H9 (cell line): ENCODE data around the gene PIGB. TPM values are rescaled to one million over a fixed set of nuclear protein-coding genes. Genes with fewer than 3 reads are reported as not detected.

ENCODE experiments used
- DNase-seq: peaks from one replicate; pipeline ENCODE4 v3.0.0-alpha.2; 2017
- H2AFZ ChIP-seq: one replicate; pipeline ENCODE4 v1.6.1; 2013; ENCODE audit warnings: mild to moderate bottlenecking, low read length, control low read depth, moderate library complexity
- H2AK5ac ChIP-seq: 2 replicates; pipeline ENCODE4 v1.6.1; 2013; ENCODE audit warnings: low read length, control low read depth, mixed read lengths; ENCODE audit not compliant: insufficient read length
- H2BK120ac ChIP-seq: one replicate; pipeline ENCODE4 v1.6.1; 2013; ENCODE audit warnings: low read depth, mild to moderate bottlenecking, low read length, control low read depth, inconsistent platforms; ENCODE audit not compliant: poor library complexity, severe bottlenecking
- H2BK12ac ChIP-seq: 2 replicates; pipeline ENCODE4 v1.6.1; 2013; ENCODE audit warnings: low read length, control low read depth, mixed read lengths, low read depth; ENCODE audit not compliant: insufficient read length
- H2BK15ac ChIP-seq: 2 replicates; pipeline ENCODE4 v1.6.1; 2013; ENCODE audit warnings: low read depth, low read length, control low read depth
- H2BK20ac ChIP-seq: one replicate; pipeline ENCODE4 v1.6.1; 2013; ENCODE audit warnings: low read depth, mild to moderate bottlenecking, low read length, control low read depth, inconsistent platforms; ENCODE audit not compliant: poor library complexity, severe bottlenecking
- H2BK5ac ChIP-seq: 2 replicates; pipeline ENCODE4 v1.6.1; 2013; ENCODE audit warnings: low read length, control low read depth, mixed read lengths; ENCODE audit not compliant: insufficient read length
- H3K14ac ChIP-seq: 2 replicates; pipeline ENCODE4 v1.6.1; 2013; ENCODE audit warnings: low read length, control low read depth; ENCODE audit not compliant: insufficient read depth
- H3K18ac ChIP-seq: 2 replicates; pipeline ENCODE4 v1.6.1; 2013; ENCODE audit warnings: low read depth, mild to moderate bottlenecking, mixed read lengths, low read length, control low read depth; ENCODE audit not compliant: insufficient read length
- H3K23ac ChIP-seq: 2 replicates; pipeline ENCODE4 v1.6.1; 2013; ENCODE audit warnings: low read length, control low read depth, mixed read lengths, low read depth; ENCODE audit not compliant: insufficient read length
- H3K23me2 ChIP-seq: 2 replicates; pipeline ENCODE4 v1.6.1; 2013; ENCODE audit warnings: low read depth, mild to moderate bottlenecking, mixed read lengths, low read length, control low read depth; ENCODE audit not compliant: insufficient read length, poor library complexity, severe bottlenecking
- H3K27ac ChIP-seq: 2 replicates; pipeline ENCODE4 v1.5.1; 2013; ENCODE audit warnings: low read length, control low read depth, mixed read lengths, low read depth; ENCODE audit not compliant: insufficient read length
- H3K27me3 ChIP-seq: 2 replicates; pipeline ENCODE4 v1.6.1; 2013; ENCODE audit warnings: low read length, control low read depth, inconsistent platforms; ENCODE audit not compliant: insufficient read depth
- H3K4ac ChIP-seq: 2 replicates; pipeline ENCODE4 v1.6.1; 2013; ENCODE audit warnings: low read depth, mild to moderate bottlenecking, control low read depth, inconsistent platforms, low read length, moderate library complexity
- H3K4me1 ChIP-seq: 2 replicates; pipeline ENCODE4 v1.6.1; 2013; ENCODE audit warnings: low read length, control low read depth, inconsistent platforms; ENCODE audit not compliant: insufficient read depth
- H3K4me2 ChIP-seq: 2 replicates; pipeline ENCODE4 v1.6.1; 2013; ENCODE audit warnings: low read length, control low read depth, mixed read lengths; ENCODE audit not compliant: insufficient read length, insufficient read depth
- H3K56ac ChIP-seq: 2 replicates; pipeline ENCODE4 v1.6.1; 2013; ENCODE audit warnings: low read depth, mild to moderate bottlenecking, mixed read lengths, low read length, control low read depth; ENCODE audit not compliant: insufficient read length
- H3K79me1 ChIP-seq: 2 replicates; pipeline ENCODE4 v1.6.1; 2013; ENCODE audit warnings: low read depth, mild to moderate bottlenecking, moderate library complexity, low read length, control low read depth, inconsistent platforms; ENCODE audit not compliant: insufficient read depth, poor library complexity, severe bottlenecking
- H3K79me2 ChIP-seq: 2 replicates; pipeline ENCODE4 v1.6.1; 2013; ENCODE audit warnings: low read length, control low read depth, inconsistent platforms; ENCODE audit not compliant: insufficient read depth
- H3K9ac ChIP-seq: 2 replicates; pipeline ENCODE4 v1.6.1; 2013; ENCODE audit warnings: low read length, control low read depth, mixed read lengths; ENCODE audit not compliant: insufficient read length; ENCODE audit errors: extremely low read depth
- H3K9me3 ChIP-seq: one replicate; pipeline ENCODE4 v1.6.1; 2013; ENCODE audit warnings: low read depth, low read length, inconsistent platforms; ENCODE audit not compliant: control insufficient read depth
- H3T11ph ChIP-seq: one replicate; pipeline ENCODE4 v1.6.1; 2013; ENCODE audit warnings: mild to moderate bottlenecking, low read length, control low read depth, inconsistent platforms
- H4K20me1 ChIP-seq: one replicate; pipeline ENCODE4 v1.6.1; 2013; ENCODE audit not compliant: control insufficient read depth, insufficient read length, insufficient read depth
- H4K5ac ChIP-seq: 2 replicates; pipeline ENCODE4 v1.6.1; 2013; ENCODE audit warnings: low read depth, mild to moderate bottlenecking, mixed read lengths, low read length, control low read depth; ENCODE audit not compliant: insufficient read length
- H4K8ac ChIP-seq: replicated peaks from 2 replicates; pipeline ENCODE4 v1.6.1; 2013; ENCODE audit warnings: low read length, control low read depth, mixed read lengths, low read depth; ENCODE audit not compliant: insufficient read length
- H4K91ac ChIP-seq: 2 replicates; pipeline ENCODE4 v1.6.1; 2013; ENCODE audit warnings: low read depth, mild to moderate bottlenecking, moderate library complexity, mixed read lengths, low read length, control low read depth; ENCODE audit not compliant: insufficient read length
- H3K27ac Mint-ChIP-seq, 3 experiments: 2 replicates in 2 of 3; 3 replicates in 1 of 3; pipeline ENCODE4 v1.8.0; 2020 to 2021; ENCODE audit warnings: mixed read lengths in 3 of 3, mild to moderate bottlenecking in 1 of 3, moderate library complexity in 1 of 3
- H3K27me3 Mint-ChIP-seq: 2 replicates; pipeline ENCODE4 v1.8.0; 2021; ENCODE audit warnings: low read depth, mild to moderate bottlenecking, moderate library complexity, mixed read lengths
- H3K36me3 Mint-ChIP-seq, 3 experiments: 2 replicates in 2 of 3; 3 replicates in 1 of 3; pipeline ENCODE4 v1.8.0; 2020 to 2021; ENCODE audit warnings: low read depth in 3 of 3, mixed read lengths in 3 of 3; ENCODE audit not compliant: insufficient read depth in 1 of 3
- H3K4me1 Mint-ChIP-seq, 2 experiments: 2 replicates each; pipeline ENCODE4 v1.8.0; 2020; ENCODE audit warnings: mixed read lengths in 2 of 2
- H3K4me3 Mint-ChIP-seq, 2 experiments: 2 replicates in 1 of 2; 3 replicates in 1 of 2; pipeline ENCODE4 v1.8.0; 2020 to 2021; ENCODE audit warnings: mild to moderate bottlenecking in 2 of 2, mixed read lengths in 2 of 2, moderate library complexity in 1 of 2
- H3K9me3 Mint-ChIP-seq, 2 experiments: 2 replicates in 1 of 2; 3 replicates in 1 of 2; pipeline ENCODE4 v1.8.0; 2020; ENCODE audit warnings: mild to moderate bottlenecking in 2 of 2, mixed read lengths in 2 of 2, moderate library complexity in 1 of 2
- CTCF ChIP-seq: fragments of 200-600 bp; sonication (generic); conservative IDR thresholded peaks from 3 replicates; pipeline ENCODE4 v1.8.0; 2021; ENCODE audit warnings: antibody characterized with exemption, mild to moderate bottlenecking
- WGBS: extraction: QIAGEN DNeasy Blood & Tissue Kit; methylation state at CpG from one replicate; pipeline ENCODE4 v1.1.7; 2013; ENCODE audit warnings: missing lambda C conversion rate, low lambda C conversion rate, mixed read lengths; ENCODE audit not compliant: insufficient read length; ENCODE audit errors: extremely low coverage; 5-methylcytosine and 5-hydroxymethylcytosine counted together
- total RNA-seq: library from RNA; stranded (reverse); gene quantifications from 2 replicates; pipeline ENCODE4 v1.2.1, GENCODE V29; 2021

PIGB gene
- total RNA-seq, 1 experiment from 2014 or later: 6.7 TPM

GRCh38 chr15:55288006-55288717 lies 30.9 kb upstream of the PIGB start:
- H3K27ac Mint-ChIP-seq: no peak overlapping the region
- no peaks in the 10 kb centered on the region for H3K9me3 ChIP-seq
- no peaks in the 10 kb centered on the region; a peak in 1 of 7 replicates for H3K36me3 Mint-ChIP-seq

More at GRCh38 chr15:55288006-55288717, 30.9 kb upstream of the PIGB start:
- Histone ChIP-seq H2BK15ac (no peak overlapping the region), H3K23me2 (peaks cover 12% of the 10 kb centered on the region), H4K20me1 (no peaks in the 10 kb centered on the region), H2BK120ac (no peak overlapping the region), H3K79me1 (no peaks in the 10 kb centered on the region), H3K9ac (no peak overlapping the region), H3K27ac (no peak overlapping the region), H2AK5ac (no peak overlapping the region), H3K4me1 (no peaks in the 10 kb centered on the region), H3K18ac (no peak overlapping the region), H4K91ac (no peak overlapping the region), H3K27me3 (no peaks in the 10 kb centered on the region), H3K79me2 (no peaks in the 10 kb centered on the region), H2BK12ac (no peak overlapping the region), H3K23ac (no peak overlapping the region), H3K14ac (no peak overlapping the region), H3K4ac (no peak overlapping the region), H2BK20ac (no peak overlapping the region), H3T11ph (no peak overlapping the region), H2BK5ac (no peak overlapping the region), H2AFZ (no peak overlapping the region), H3K56ac (no peak overlapping the region), H3K4me2 (no peak overlapping the region), H4K8ac (no peak overlapping the region), H4K5ac (no peak overlapping the region)
- Mint-ChIP-seq H3K4me1 (peaks cover 10 to 16% of the 10 kb centered on the region in 2 experiments; a peak in 3 of 4 replicates), H3K27me3 (peaks cover 5% of the 10 kb centered on the region), H3K9me3 (no peaks in the 10 kb centered on the region), H3K4me3 (peak overlapping the region; percentile 36 to 83; a peak in 3 of 5 replicates)
- DNase-seq: no peak
- TF ChIP-seq CTCF: no peak
- no CpG with 5 or more reads among the region's 8 CpGs for WGBS
